Skeletal muscle cell (primary cell): ENCODE measurements around the gene TSC1.

Experiments
- DNase-seq: peaks from one replicate; pipeline ENCODE4 v3.0.0-alpha.2; 2010; ENCODE audit warnings: low read depth
- H3K4me3 ChIP-seq: 2 replicates; pipeline ENCODE4 v1.5.1; 2011; ENCODE audit warnings: low read depth, mild to moderate bottlenecking, control low read depth, low read length, moderate library complexity

Gene TSC1

DNA sequence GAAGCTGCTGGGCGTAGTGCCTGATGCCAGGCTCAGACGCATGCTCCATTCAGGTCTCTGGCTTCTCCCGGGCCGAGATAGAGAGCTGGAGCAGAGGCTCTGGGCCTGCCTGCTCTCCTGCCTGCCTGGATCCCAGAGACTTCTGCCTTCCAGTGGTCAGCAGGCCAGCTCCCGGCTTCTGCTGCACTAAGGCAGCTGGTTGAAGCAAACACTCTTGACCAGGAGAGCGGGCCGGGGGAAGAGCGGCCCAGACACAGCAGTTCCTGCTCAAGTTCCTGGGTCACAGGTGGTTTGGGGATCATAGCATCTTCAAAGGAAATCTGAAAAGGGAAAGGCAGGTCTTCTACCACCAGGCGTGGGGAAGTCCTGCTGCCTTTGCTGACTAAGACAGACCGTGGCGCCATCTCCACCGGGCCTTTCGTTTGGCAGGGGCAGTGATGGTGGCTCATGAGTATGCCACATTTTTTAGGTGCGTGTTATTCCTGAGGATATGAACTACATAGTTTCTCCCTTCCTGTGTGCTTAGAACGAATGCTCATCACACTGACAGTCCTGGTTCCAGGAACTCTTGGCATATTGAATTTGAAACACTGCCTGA is 97.4 kb downstream of the TSC1 start:
- H3K4me3 ChIP-seq, result no peak overlapping the region
- no peak for DNase-seq

DNA sequence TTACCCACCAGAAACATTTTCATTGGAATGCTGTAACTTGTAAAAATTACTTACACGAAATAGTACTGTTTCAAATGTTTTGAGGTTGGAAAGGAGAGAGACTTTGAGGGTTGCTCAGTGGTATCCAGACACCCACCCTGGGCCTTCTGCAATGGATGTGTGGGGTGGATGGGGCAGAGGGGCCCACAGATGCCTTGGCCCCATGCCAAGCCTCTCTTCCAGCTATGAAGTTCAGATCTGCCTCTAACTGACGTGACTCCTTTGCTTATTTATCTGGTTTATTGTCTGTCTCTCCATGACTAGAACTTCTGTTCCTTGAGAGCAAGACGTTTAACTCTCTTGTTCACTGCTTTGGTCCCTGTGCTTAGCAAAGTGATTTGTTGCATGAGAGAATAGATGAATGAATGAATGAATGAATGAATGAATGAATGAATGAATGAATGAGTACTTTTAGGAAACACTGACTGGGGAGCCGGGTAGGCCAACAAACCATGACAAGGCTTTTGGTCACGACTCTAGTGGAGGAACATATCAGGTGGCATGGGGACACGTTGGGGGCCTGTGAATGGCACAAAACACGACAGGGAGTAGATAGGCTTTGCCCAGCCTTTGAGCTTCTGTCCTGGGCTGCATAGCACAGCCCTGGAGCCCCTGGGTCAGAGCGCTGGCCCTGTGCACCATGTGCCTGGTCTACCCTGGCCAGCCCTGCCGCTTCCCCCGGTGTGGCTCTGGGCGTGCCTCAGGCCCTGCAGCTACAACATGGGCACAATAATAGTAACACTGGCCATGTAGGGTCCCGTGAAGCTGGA is 98.1 kb downstream of the TSC1 start:
- DNase-seq, result no peak

DNA sequence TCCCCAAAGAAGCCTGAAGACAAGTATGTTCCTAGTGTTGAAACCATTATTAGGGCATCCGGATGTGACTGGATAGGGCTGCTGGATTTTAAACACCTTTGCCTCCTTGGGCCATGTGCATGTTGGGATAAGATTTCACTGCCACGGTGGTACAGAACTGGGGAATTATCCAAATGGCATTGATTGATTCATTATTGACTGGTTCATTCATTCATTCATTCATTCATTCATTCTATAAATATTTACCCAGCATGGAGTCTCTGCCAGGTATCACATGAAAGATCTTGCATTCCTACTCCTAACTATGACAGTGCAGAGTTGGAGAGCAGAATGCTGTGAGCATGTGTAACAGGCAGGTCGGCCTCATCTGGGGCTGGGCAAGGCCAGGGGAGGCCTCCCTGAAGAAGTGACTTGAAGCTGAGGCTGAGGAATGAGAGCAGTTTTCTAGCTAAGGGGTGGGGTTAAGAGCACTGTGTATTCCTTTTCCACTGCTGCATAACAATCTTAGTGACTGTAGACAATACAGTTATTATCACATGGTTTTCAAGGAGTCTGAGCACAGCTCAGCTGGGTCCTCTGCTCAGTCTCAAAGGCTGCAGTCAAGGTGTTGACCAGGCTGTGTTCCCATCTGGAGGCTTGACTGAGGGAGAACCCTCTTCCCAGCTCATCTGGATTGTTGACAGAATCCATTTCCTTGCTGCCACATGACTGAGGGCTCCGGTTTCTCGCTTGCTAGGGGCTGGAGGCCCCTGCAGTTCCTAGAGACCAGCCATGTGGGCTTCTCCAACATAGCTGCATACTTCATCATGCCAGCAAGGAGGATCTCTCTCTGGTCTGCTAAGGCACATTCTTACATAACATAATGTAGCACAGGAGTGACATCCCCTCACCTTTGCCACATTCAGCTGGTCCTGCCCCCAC is 102.0 kb downstream of the TSC1 start:
- no peak for DNase-seq

More for the DNA sequence above, 98.1 kb downstream of the TSC1 start:
- no peak overlapping the region for H3K4me3 ChIP-seq

More for the DNA sequence above, 102.0 kb downstream of the TSC1 start:
- H3K4me3 ChIP-seq, result no peak overlapping the region
